GM12875 (cell line): ENCODE data around the gene ZNF219.

ENCODE experiments used
- H3K4me3 ChIP-seq: one replicate; pipeline ENCODE4 v1.5.1; 2011; ENCODE audit warnings: low read depth, low read length, control low read depth
- TF ChIP-seq, protein P1 (sequence below): IDR thresholded peaks from 2 replicates; pipeline ENCODE4 v1.5.1; 2011; ENCODE audit warnings: low read depth, mild to moderate bottlenecking, control low read depth, inconsistent platforms, low read length, moderate library complexity, borderline replicate concordance; ENCODE audit not compliant: insufficient read depth

The ZNF219 gene

DNA sequence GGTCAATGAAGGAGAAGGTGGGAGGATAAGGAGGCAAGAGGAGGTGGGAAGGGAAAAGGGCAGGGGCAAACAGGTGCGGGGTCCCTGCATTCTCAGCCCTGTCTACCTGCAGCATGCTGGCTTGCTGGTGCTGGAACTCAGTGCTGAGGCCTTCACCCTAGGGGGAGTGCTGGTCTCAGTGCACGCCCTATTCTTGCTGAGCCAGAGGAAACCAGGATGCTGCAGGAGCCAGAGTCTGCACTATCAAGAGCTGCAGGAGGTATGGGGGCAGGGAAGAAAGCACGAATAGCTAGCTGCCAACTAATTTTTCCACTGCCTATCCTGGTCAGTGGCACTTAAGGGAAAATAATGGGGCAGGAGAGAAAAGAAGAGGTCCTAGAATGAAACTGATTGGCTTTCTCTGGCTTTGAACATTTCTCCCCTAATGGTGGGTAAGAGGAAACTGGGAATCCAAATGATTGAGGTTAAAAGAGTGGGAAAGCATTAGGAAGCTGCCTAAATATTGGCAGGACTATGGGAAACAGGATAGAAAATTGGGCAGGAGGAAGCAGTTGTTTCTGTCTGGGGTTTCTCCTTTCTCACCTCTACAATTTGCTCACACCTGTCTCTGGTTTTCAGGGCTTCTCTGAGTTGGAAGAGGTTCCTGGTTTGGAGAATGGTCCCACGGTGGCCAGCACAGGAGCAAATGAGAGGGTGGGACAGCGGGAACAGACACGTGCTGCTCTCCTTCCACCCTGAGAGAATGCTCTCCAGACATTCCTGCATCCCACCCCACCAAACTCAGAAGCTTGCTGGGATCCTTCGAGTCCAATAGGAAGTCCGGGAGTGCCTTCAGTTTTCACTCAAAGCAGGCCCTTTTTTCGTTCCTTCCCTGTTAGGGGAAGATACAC is 4.3 kb upstream of the ZNF219 start:
- TF ChIP-seq, protein P1, sequence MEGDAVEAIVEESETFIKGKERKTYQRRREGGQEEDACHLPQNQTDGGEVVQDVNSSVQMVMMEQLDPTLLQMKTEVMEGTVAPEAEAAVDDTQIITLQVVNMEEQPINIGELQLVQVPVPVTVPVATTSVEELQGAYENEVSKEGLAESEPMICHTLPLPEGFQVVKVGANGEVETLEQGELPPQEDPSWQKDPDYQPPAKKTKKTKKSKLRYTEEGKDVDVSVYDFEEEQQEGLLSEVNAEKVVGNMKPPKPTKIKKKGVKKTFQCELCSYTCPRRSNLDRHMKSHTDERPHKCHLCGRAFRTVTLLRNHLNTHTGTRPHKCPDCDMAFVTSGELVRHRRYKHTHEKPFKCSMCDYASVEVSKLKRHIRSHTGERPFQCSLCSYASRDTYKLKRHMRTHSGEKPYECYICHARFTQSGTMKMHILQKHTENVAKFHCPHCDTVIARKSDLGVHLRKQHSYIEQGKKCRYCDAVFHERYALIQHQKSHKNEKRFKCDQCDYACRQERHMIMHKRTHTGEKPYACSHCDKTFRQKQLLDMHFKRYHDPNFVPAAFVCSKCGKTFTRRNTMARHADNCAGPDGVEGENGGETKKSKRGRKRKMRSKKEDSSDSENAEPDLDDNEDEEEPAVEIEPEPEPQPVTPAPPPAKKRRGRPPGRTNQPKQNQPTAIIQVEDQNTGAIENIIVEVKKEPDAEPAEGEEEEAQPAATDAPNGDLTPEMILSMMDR: no peak
- peak overlapping the region; percentile 81 for H3K4me3 ChIP-seq

DNA sequence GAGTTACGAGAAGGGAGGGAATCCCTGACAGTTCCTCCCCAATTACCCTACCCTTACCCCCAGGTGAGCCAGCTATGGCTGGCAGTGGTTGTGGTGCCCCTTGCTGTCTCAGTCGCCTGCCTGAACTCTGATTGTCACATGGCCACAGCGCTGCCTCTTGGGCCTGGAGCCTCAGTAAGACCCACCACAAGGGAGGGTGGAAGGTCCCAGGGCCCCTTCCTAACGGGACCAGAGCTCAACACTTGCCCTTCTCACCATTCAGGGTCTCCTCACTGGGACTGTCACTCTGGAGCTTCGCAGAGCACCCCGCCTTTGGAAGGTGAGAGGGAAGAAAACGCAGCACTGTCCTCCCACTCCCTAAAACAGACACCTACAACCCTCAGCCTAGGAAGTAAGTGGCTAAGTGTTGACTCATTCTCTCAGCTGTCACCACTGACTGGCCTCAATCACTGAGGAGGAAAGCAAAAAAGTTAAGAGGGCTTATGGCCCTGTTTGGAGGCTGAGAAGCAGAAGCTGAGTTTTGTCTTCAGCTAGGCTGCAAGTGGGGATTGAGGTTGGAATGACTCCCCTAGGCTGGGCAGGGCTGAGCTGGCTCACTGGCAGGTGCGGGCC is 3.5 kb upstream of the ZNF219 start:
- TF ChIP-seq, protein P1: no peak
- H3K4me3 ChIP-seq: no peak overlapping the region

DNA sequence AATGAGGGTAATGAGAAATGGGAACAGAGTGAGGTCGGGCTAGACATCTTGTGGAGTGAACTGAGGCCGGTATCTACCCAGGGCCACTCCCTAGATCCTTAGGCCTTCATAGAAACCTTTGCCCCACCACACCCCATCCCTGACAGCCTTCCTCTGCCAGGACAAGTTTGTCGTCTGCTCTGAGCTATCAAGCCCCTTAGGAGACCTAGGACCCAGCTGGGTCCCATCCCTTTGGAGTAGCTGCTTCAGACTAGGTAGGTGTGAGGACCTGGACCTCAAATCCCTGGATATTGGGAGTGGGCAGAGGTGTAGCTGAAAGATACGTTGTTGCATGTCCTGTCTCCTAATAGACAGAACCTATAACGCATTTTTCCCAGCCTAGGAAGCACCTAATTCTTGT is 2.5 kb upstream of the ZNF219 start, which contains the start of gene TMEM253:
TSS of gene TMEM253 (plus strand) at position 136 of the 400 bp plus-strand sequence. CDS start 278 bp downstream, outside the sequence.
- TF ChIP-seq, protein P1: no peak
- H3K4me3 ChIP-seq: no peak within 1 kb of the TSS

DNA sequence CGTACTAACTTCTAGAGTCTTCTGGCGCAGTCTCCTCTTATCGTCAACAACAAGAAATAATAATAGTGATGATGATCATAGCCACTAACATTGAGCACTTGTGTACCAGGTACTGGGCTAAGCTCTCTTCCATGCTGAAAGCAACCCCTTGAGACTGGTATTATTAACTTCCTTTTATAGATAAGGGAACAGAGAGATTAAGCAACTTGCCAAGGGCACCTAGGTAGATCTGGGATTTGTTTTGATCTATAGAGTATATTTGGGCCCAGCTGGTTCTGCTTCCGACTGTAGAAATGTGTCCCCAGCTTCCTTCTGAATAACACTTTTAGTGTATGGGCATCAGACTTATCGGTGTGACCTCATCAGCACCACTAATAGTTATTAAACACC is 1.1 kb upstream of the ZNF219 start:
- TF ChIP-seq, protein P1: no peak
- no peak overlapping the region for H3K4me3 ChIP-seq

DNA sequence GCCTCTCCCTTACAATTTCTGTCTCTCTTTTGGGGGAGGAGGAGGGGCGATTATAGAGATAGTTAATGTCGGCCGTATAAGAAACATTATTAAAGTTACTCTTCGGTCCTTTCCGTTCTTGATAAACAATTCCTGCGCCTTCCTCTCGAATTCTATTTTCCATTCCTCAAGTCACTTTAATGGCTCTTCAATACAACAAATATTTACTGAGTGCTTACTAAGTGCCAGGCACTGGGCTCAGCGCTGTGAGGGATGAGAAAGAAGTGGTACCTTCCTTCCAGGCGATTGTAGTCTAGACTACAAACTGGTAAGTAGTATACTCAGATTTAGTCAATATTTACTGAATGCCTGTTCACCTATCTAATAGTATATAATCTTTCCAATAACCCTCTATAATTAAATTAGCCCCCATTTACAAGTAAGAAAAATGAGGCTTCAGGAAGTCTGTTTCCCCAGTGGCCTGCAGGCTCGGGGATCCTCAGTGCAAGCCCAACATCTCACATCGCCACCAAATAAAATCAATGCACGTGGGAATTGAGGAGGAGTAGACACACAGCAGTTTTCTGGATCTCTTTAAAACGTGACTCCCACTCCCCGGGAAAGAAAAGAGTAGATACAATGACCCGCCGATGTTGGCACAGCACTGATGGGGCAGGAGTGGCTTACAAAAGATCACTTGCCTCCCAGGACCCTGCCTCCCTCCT is 589 bp upstream of the ZNF219 start:
- TF ChIP-seq, protein P1: no peak

DNA sequence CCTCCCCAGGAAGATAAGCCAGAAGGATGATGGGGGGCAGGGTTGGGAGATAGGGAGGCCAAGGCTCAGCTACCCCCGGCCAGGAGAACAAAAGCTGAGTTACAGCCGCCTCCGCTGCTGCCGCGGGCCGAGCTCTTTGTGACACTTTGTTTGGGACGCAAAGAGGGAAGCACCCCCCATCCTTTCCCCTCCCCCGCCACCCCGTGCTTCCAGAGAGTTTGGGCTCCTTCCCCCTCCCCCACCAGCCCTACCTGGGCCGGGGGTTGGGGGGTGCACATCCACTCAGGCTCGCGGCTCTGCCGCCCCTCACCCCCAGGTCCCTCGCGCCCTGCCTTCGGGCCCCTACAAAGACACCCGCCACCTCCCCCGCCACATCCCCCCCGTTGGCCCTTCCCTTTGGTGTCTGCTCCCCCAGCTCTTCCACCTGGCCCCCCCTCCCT is 799 bp downstream of the ZNF219 start:
- TF ChIP-seq, protein P1: no peak
- no peak overlapping the region for H3K4me3 ChIP-seq

More for the DNA sequence above, 589 bp upstream of the ZNF219 start:
- H3K4me3 ChIP-seq: no peak overlapping the region
